UCSD-AML1 (cell line): ENCODE results near the gene GABPB2.

Experiments used
- DNase-seq: peaks from one replicate; lab custom pipeline; 2025; ENCODE audit not compliant: unreplicated experiment; lab: John Stamatoyannopoulos, UW

Gene GABPB2

DNA sequence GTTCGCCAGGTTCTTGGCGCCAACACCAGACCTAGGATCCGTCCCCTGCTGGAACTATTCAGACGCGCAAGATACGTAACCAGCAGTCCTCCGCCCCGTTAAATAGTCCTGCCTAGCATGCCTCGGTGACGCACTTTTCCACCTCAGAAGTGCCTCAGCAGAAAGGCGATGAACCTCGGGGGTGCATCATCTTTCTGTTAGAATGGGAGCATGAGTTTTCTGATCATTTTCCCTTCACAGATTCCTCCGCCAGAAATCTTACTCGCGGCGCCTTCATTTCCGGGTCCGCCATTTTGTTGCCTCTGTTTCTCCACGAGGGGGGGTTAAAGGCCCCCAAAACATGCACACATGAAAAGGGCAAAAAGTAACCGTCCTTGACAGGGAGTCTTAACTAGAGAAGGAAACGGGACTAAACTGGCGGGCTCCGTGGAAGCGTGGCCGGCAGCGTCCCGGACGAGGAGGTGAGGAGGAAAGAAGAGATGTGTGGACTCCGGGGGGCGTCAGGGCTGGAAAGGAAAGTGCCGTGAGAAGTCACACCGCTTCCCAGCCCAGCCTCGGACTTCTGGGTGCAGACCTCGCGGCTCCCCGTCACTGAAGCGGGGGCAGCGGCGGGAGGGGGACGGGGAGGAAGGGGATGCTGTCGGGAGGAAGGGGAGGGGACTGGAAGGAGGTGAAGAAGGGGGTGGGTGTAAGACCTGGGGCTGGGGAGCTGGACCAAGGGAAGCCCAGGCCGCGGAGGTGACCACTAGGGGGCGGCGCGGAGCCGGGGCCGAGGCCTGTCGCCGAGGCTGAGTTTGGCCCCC is at the start of gene GABPB2:
Gene GABPB2, plus strand, starts transcription at position 288 of the 803 bp plus-strand sequence. CDS start 17,429 bp downstream, outside the sequence.
- peak; percentile 93 for DNase-seq

DNA sequence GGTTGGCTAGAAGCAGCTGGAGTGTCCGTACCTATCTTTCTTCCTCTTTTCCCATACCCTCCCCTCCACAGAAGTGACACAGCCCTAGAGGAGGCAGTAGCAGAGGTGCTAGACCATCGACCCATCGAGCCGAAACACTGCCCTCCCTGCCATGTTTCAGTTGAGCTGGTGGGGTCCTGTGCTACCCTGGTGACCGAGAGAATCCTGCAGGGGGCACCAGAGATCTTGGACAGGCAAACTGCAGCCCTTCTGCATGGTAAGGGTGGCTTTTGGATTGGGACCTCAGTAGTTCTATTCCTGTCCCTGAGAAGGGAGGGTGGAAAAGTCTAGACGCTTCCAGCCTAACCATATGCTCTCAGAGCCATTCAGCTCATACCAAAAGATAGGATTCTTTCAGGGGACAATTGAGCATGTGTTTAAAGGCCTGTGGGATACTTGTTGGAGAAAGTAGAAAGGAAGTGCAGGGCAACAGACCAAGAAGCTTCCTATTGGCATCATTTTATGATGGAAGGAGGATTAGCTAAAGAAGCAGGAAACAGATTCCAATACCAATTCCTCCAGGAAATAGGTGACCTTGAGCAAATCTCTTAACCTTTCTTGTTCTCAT is 45.9 kb upstream of the GABPB2 start:
- peak; percentile 72 for DNase-seq

DNA sequence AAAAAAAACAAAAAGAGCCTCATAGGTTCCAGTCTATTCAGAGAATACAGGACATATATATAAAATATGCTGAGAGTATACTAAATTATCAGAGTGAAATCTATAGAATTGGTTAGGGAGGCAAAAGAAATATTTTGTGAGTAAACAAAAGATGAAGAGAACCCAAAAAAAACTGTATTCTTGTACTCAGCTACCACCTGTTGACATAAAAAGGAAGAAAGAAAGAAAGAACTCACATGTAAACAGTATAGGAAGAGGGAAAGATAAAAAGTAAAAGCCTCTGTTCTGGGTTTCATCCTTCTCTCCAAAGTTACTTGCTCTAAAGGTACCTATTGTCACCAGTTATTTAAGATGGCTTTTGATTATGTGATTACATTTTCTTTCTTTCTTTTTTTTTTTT is 44.1 kb upstream of the GABPB2 start:
- no peak for DNase-seq

DNA sequence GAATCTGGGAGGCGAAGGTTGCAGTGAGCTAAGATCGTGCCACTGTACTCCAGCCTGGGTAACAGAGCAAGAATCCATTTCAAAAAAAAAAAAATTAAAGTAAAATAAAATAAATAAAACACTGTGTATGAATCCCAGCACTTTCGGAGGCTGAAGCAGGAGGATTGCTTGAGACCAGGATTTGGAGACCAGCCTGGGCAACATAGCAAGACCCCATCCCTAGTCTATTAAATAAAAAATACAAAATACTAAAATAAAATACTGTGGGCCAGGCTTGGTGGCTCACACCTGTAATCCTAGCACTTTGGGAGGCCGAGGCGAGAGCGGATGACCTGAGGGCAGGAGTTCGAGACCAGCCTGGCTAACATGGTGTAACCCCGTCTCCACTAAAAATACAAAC is 38.4 kb upstream of the GABPB2 start:
- no peak for DNase-seq

DNA sequence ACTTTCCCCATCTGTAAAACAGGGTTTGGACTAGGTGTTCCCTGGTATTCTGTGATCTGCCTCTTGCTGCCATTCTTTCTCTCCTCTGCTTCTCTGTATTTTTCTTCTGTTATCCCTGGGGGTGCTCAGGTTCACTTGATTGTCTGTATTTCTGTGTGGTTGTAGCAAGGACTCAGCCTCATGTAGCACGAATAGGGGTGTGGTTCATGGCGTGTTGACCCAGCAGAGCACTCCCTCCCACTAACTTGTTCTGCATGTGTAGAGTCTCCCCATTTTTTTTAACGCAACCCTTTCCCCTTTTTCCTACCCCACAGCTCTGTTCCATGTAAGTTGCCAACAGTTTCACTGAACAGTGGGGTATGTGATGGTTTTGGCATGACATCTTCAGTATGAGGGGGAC is 35.4 kb upstream of the GABPB2 start:
- DNase-seq, result no peak

DNA sequence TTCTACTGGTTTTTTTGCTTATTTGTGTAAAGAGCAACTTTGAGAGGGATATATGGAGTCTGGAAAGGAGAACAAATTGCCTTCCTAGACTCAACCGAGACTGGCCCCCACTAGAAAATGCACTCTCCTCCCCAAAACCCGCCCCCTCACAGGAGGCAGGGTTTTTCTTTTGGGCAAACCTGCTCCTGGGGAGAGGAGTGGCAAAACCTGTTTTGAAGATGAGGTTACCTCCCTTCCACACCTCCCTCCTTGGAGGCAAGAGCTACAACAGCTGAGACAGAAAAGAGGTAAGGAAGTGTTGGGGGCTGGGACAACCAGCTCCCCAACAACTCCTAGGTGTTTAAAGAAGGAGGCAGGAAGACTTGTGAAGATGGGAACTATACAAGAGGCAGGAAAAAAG is 34.2 kb upstream of the GABPB2 start, which contains the start of gene BNIPL:
Gene BNIPL, plus strand, starts transcription at position 231 of the 400 bp plus-strand sequence. Its CDS starts 140 bp downstream, at position 371.
- DNase-seq, result no peak

DNA sequence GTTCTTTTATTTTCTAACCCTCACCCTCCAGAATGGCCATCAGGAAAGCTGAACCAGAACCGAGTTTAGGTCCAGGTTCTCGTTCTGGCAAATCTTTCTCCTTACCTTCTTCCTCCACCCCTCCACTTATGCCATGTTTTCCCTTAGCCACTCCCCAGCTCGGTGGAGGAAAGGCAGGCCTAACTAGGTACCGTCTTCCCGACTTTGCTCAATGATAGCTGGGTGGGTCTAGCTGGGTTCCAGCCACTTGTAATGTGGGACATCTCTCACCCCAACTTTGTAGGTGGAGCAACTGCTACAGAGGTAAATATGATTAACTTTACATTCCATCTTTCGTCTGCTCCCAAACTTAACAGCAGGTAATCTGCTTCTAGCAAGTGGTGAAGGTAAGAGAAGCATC is 33.5 kb upstream of the GABPB2 start:
- DNase-seq, result no peak

DNA sequence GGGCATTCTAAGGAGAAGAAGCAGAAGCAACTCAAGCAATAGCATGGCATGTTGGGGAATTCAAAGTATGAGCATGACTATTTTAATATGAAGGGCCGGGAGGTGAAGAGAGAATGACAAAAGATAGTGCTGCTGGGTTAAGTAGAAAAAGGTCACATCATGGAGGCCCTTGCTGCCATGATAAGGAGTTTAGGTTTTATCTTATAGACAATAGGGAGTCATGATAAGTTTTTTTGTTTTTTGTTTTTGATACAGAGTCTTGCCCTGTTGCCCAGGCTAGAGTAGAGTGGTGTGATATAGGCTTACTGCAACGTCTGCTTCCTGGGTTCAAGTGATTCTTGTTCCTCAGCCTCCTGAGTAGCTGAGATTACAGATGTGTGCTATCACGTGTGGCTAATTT is 31.0 kb upstream of the GABPB2 start:
- no peak for DNase-seq

DNA sequence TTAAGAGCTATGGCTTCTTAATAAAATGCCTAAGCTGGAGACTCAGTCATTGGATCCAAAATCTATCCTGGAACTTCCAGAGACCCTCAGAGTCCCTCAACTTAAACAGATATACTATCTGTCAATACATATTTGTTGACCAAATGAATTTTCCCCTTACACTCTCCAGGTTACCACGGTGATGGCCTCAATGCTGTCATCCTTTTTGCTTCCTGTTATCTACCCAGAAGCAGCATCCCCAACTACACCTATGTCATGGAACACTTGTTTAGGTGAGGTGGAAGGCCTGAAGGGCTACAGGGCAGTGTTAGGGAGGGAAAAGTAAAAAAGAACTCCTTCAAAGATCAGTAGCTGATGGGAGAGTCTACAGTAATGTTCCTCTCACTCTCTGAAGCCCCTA is 27.4 kb upstream of the GABPB2 start:
- DNase-seq, result no peak

DNA sequence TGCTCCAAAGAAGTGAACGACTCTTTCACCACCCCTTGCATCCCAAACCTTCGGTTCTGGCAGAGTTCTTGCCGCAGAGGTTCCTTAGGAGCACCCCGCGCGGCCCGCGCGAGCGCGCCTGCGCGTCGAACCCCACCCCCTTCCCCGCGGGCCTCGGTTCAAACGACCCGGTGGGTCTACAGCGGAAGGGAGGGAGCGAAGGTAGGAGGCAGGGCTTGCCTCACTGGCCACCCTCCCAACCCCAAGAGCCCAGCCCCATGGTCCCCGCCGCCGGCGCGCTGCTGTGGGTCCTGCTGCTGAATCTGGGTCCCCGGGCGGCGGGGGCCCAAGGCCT is 23.0 kb upstream of the GABPB2 start, which contains the start of gene C1orf56:
Gene C1orf56, plus strand, starts transcription at position 161 of the 334 bp plus-strand sequence. Its CDS starts 97 bp downstream, at position 258.
- no peak for DNase-seq

DNA sequence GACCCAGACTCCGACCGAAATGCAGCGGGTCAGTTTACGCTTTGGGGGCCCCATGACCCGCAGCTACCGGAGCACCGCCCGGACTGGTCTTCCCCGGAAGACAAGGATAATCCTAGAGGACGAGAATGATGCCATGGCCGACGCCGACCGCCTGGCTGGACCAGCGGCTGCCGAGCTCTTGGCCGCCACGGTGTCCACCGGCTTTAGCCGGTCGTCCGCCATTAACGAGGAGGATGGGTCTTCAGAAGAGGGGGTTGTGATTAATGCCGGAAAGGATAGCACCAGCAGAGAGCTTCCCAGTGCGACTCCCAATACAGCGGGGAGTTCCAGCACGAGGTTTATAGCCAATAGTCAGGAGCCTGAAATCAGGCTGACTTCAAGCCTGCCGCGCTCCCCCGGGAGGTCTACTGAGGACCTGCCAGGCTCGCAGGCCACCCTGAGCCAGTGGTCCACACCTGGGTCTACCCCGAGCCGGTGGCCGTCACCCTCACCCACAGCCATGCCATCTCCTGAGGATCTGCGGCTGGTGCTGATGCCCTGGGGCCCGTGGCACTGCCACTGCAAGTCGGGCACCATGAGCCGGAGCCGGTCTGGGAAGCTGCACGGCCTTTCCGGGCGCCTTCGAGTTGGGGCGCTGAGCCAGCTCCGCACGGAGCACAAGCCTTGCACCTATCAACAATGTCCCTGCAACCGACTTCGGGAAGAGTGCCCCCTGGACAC is 22.5 kb upstream of the GABPB2 start:
- no peak for DNase-seq

DNA sequence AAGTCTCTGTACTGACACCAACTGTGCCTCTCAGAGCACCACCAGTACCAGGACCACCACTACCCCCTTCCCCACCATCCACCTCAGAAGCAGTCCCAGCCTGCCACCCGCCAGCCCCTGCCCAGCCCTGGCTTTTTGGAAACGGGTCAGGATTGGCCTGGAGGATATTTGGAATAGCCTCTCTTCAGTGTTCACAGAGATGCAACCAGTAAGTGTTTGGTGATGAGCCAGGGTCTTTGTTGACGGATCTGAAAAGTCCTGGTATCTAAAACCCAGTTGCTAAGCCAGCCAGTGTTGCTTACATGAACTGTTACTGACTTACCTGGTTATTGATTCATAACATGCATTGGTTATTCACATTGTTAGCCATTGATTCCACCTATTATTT is 21.9 kb upstream of the GABPB2 start:
- peak; percentile 20 for DNase-seq

DNA sequence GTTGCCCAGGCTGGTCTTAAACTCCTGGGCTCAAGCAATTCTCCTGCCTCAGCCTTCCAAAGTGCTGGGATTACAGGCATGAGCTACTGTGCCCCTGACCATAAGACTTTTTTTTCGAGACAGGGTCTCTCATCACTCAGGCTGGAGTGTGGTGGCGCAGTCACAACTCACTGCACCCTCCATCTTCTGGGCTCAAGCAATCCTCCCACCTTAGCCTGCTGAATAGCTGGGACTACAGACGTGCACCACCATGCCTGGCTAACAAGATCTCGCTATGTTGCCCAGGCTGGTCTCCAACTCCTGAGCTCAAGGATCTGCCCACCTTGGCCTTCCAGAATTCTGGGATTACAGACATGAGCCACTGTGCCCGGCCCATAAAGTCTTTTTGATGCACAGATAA is 21.1 kb upstream of the GABPB2 start:
- DNase-seq, result no peak

DNA sequence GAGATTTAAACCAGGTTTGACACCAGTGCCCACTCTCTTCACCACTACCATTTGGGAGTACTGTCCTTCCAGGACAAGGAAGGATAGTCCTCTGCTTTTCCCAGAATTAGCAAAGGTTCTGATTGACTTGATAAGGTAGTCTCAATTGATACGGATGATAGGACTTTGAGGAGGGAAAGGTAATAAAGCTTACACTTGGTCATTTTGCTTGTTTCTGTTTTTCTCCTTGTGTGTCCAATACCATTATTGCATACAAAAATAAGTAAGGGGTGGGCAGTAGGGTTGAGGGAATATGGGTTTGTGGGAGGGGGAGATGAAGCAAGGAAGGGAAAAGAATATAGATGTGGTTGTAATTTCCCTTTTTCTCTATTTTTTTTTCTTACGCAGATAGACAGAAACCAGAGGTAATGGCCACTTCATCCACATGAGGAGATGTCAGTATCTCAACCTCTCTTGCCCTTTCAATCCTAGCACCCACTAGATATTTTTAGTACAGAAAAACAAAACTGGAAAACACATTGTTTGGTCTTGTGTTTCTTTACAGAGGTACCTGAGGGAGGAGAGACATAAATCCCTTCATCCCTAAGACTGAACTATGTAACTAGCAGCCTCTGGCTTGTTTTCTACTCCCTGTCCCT is 20.4 kb upstream of the GABPB2 start:
- DNase-seq, result no peak

DNA sequence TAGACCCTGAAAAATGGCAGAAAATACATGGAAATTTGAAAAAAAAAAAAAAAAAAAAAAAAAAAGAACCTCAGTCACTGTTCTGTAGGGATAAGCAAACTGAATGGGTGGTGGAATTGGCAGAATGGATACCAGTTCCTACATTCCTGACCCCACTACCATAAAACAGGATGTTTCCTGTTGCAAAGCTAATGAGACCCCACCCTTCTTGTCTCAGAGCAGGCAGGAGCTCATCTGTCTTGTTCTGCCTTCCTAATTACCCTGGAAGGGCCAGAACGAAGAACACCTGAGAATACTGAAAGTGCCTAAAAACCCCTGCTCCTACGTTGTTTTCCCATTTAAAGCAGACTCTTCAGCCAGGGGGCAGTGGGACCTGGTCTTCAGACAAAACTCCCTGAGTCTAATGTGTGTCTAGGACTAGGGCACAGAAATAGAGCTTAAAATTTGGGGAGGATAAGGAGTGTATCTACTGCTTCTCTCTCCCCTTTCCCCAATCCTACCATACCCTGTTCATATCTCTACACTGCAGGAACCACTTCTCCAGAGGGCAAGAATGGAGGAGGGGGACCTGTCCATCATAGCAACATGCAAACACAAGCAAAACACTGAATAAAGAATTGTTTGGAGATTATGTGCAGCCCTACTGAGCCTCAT is 19.1 kb upstream of the GABPB2 start:
- no peak for DNase-seq

DNA sequence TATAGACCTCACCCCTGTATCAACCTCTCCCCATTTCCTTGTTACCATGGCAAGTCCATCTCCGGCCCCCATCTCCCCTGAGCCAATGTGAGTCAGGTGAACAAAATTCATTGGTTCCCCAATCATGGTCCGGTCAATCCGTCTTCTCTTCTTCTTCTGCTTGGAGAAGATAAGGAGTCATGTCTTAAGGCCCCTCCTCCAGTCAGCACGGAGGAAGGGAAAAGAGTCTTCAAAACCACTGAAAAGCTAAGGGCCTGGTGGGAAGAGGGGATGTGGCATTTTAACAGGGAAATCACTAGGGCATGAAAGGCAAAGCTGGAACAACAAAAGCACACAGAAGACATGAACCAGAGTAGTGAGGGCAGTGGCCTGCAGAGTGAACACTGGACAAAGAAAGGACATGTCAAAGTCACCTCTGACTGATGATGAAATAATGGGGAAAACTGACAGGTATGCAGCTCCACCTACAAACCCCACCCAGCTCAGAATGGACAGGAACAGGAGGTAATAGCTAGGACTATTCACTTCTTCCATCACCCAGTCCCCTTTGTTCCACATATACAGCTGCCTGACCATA is 15.5 kb upstream of the GABPB2 start:
- DNase-seq, result no peak

DNA sequence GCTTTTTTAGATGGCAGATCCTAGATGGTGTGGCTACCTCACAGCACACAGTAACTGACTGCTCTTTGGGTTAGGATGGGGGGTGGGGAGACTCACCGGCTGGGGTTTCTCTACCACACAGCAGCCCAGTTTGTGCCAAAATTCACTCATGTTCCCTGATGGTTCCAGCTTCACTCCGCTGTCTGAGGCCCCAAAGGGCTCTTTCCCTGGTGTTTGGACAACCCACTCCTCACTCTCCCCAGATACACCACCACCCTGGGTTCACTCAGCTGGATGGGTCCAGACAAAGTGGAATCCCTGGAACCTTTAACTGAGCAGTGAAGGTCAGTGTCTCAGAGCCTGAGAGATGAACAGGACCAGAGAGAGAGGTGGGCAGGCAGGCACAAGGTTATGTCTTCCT is 15.0 kb upstream of the GABPB2 start:
- no peak for DNase-seq

DNA sequence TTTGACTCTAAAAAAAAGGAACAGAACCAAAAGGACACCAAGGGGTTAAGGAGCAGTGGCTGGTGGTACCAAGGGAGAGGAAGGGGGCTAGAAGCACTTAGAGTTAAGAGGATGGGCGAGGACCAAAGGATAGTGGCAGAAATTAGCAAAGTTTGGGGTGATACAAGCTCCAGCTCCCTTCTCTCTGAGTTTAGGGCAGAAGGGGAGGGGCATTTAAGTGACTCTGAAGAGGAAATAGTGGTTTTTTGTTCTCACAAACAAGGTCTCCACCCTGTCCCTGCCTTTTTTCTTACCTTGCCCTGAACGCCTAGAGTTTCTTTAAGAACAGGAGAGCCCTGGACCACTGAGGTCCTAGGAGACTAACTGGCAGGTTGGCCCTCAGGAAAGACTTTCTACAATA is 14.4 kb upstream of the GABPB2 start:
- no peak for DNase-seq

DNA sequence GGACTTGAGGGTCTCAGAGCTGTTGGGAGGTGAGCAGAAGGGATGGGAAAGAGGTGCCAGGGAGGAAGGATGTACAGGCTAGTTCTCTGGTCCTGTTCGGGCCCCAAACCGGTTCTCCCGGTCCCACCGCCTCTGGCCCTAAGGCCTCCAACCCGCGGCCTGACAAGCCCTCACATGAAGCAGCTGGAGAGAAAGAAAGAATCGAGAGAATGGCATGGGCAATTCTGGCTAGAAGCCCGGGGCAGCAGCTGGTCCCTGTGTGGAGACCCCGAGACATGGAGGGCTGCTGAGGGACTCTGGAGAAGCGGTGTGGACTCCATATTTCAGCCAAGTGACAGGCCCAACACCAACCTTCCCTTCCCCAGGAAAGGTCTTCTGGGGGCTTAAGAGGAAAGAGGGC is 11.9 kb upstream of the GABPB2 start:
- DNase-seq, result no peak

DNA sequence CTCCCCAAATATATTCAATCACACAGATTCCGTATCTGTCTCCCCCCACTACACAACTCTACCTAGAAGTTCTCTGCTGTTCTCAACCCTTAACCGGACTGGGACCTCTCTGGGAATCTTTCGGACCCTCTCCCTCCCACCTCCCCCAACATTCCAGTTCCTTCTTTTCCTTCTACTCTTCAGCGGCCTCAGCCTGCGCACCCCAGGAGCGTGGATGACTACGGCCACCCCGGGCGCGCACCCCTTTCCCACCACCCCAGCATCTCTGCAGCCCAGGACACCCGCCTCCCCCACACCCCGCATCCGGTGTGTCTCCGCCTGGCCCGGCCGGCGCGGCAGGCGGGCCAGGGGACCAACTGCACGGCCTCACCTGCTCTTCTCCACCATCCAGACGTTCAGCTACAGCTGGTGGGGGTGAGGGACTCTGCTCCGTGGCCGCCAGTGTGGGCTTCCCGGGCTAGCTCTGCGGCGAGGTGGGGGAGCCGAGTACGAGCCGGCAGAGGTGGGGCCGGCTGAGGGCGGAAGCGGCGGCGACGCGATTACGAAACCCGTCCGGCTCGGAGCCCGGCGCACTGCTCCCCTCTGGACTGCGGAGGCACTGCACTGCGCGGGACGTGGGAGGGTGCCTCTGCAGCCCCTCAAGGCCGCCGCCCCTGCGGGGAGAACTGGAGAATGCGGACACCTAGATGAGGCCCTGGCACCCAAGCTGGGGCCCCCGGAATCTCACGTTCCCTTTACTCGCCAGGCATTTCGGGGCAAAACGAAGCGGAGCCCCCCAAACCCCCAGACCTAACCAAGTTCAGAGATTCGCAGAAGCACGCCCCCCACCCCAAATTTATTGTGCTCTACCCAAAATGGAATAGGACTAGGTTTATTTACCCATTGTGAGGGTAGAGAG is 11.2 kb upstream of the GABPB2 start, which contains the start of gene CDC42SE1:
Gene CDC42SE1, minus strand, starts transcription at position 514 of the 898 bp plus-strand sequence. CDS start 3,892 bp downstream, outside the sequence.
- peak; percentile 89 for DNase-seq
